ENCODE measurements around the gene SYNPO.

The SYNPO gene, protein sequence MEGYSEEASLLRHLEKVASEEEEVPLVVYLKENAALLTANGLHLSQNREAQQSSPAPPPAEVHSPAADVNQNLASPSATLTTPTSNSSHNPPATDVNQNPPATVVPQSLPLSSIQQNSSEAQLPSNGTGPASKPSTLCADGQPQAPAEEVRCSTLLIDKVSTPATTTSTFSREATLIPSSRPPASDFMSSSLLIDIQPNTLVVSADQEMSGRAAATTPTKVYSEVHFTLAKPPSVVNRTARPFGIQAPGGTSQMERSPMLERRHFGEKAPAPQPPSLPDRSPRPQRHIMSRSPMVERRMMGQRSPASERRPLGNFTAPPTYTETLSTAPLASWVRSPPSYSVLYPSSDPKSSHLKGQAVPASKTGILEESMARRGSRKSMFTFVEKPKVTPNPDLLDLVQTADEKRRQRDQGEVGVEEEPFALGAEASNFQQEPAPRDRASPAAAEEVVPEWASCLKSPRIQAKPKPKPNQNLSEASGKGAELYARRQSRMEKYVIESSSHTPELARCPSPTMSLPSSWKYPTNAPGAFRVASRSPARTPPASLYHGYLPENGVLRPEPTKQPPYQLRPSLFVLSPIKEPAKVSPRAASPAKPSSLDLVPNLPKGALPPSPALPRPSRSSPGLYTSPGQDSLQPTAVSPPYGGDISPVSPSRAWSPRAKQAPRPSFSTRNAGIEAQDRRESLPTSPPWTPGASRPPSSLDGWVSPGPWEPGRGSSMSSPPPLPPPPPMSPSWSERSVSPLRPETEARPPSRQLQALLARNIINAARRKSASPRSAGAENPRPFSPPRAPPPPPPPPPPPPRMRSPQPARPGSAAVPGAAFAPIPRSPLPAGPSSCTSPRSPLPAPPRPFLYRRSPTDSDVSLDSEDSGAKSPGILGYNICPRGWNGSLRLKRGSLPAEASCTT

DNA sequence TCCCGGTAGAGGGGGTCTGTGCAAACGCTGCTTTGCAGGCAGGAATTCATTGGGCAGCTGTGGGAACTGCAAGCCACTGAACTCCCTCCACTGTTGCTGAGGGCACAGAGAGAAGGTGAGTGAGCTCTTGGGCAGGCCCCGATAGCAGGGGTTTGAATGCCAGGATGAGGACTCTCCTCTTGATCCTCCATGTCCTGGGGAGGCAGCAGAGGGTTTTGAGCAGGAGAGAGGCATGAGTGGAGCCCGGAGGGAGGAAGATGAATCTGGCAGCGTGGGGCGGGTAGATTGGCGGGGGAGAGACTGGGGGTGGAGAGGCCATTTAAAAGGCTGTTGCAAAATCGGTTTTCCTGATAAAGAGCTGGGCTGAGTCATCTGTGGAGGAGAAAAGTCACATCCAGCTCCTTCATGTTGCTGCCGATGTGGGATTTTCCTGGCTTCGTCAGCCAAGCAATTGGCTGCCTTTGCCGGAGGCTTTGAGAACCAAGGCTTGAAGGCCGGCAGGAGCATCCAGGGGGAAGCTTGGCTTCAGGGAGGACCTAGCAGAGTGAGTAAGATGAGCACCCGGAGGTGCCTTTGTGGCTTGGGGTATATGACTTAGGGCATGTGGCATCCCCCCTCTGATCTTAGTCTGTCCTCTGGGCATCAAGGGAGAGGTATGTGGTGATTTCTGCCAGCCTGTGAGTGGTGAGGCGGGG lies at the start of gene SYNPO:
SYNPO (plus strand) TSS at position 350 of the 695 bp plus-strand sequence. CDS start 7,616 bp downstream, outside the sequence.
- H3K9ac ChIP-seq (ENCODE audit: low read length): no peak within 1 kb of the TSS
- H4K20me1 ChIP-seq (ENCODE audit: low read depth, low read length): no peaks in the 10 kb centered on the region
- H3K27me3 ChIP-seq (ENCODE audit: low read length): no peaks in the 10 kb centered on the region
- TF ChIP-seq EZH2phosphoT487 (conservative IDR thresholded peaks at IDR 0.05; ENCODE audit: low read length): no peak
- TF ChIP-seq, protein P1, sequence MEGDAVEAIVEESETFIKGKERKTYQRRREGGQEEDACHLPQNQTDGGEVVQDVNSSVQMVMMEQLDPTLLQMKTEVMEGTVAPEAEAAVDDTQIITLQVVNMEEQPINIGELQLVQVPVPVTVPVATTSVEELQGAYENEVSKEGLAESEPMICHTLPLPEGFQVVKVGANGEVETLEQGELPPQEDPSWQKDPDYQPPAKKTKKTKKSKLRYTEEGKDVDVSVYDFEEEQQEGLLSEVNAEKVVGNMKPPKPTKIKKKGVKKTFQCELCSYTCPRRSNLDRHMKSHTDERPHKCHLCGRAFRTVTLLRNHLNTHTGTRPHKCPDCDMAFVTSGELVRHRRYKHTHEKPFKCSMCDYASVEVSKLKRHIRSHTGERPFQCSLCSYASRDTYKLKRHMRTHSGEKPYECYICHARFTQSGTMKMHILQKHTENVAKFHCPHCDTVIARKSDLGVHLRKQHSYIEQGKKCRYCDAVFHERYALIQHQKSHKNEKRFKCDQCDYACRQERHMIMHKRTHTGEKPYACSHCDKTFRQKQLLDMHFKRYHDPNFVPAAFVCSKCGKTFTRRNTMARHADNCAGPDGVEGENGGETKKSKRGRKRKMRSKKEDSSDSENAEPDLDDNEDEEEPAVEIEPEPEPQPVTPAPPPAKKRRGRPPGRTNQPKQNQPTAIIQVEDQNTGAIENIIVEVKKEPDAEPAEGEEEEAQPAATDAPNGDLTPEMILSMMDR (IDR thresholded peaks at IDR 0.05; ENCODE audit: insufficient read depth, low read length, poor library complexity, severe bottlenecking): no peak
- no peak within 1 kb of the TSS for H3K4me2 ChIP-seq (ENCODE audit: low read depth, low read length, poor library complexity, severe bottlenecking)
- no peak within 1 kb of the TSS for H3K4me3 ChIP-seq (ENCODE audit: insufficient read depth, low read length, poor library complexity, severe bottlenecking)
- H3F3A ChIP-seq (ENCODE audit: insufficient read depth): no peaks in the 10 kb centered on the region
- no peaks in the 10 kb centered on the region for H3K36me3 ChIP-seq (ENCODE audit: low read length)
- H3K9me3 ChIP-seq (ENCODE audit: insufficient read depth, low read length): no peaks in the 10 kb centered on the region
- H3K9me2 ChIP-seq (replicated peaks; ENCODE audit: insufficient read depth, low read length): no peaks in the 10 kb centered on the region
- H3K27ac ChIP-seq (ENCODE audit: low read depth, low read length): no peak within 1 kb of the TSS
- H3K79me2 ChIP-seq (ENCODE audit: insufficient read depth, low read length): no peaks in the 10 kb centered on the region
- no peak within 1 kb of the TSS for H2AFZ ChIP-seq (ENCODE audit: low read depth, low read length, severe bottlenecking)

DNA sequence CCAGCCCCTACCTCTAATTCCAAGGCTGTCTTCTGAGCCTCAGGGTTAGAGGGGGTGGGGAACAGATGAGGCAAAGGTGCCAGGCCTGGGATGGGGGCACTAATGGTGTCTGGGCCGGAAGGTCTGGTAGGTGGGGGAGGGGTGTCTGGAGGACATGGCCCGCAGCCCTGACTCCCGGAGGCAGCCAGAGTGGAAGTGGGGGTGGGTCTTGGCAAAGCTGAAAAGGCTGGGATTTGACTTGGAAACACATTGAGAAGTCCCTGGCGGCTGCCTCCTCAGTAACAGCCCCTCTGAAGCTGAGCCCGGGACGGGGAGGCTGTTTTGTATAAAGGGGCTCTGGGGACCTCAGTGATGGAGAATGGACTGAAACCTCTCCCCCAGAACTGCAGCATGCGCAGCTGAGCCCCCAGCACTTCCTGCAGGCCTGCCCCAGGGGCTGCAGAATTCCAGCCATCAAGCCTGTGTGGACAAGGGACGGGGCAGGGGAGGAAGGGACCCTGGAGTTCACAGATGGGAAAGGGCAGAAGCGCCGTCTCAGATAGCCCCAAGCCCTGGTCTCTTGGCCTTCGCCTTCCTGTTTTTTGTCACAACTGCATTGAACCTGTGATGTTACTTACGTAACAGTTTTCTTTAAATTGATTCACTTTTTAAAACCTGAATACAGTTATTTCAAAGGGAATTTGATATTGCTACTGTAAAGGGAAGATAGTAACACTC lies 49.3 kb upstream of the SYNPO start:
- H3K9ac ChIP-seq (ENCODE audit: low read length): no peak overlapping the region

DNA sequence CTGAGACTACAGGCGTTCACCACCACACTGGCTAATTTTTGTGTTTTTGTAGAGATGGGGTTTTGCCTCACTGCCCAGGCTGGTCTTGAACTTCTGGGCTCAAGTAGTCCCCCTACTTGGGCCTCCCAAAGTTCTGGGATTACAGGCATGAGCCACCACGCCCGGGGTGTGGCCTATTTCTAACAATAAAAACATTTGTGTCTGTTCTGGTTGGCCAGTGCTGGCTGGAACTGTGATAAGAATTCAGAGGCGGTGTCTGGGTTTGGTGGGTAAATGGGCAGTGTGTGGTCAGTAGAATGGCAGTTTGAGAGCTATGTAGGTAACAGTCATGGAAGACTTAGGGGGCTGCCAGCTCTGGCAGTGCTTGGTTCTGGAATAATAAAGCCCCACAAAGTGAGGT lies 46.9 kb upstream of the SYNPO start:
- no peaks in the 10 kb centered on the region for H3K36me3 ChIP-seq (ENCODE audit: low read length)

More for the DNA sequence above, 49.3 kb upstream of the SYNPO start:
- no peak for TF ChIP-seq EZH2phosphoT487 (conservative IDR thresholded peaks at IDR 0.05; ENCODE audit: low read length)
- TF ChIP-seq, protein P1 (IDR thresholded peaks at IDR 0.05; ENCODE audit: insufficient read depth, low read length, poor library complexity, severe bottlenecking): no peak
- H3K9me2 ChIP-seq (replicated peaks; ENCODE audit: insufficient read depth, low read length): no peaks in the 10 kb centered on the region
- no peaks in the 10 kb centered on the region for H4K20me1 ChIP-seq (ENCODE audit: low read depth, low read length)
- no peaks in the 10 kb centered on the region for H3K27me3 ChIP-seq (ENCODE audit: low read length)
- H3K9me3 ChIP-seq (ENCODE audit: insufficient read depth, low read length): no peaks in the 10 kb centered on the region
- no peak overlapping the region for H3K4me2 ChIP-seq (ENCODE audit: low read depth, low read length, poor library complexity, severe bottlenecking)
- no peaks in the 10 kb centered on the region for H3F3A ChIP-seq (ENCODE audit: insufficient read depth)
- H3K79me2 ChIP-seq (ENCODE audit: insufficient read depth, low read length): no peaks in the 10 kb centered on the region
- no peak overlapping the region for H2AFZ ChIP-seq (ENCODE audit: low read depth, low read length, severe bottlenecking)
- no peak overlapping the region for H3K27ac ChIP-seq (ENCODE audit: low read depth, low read length)
- H3K4me3 ChIP-seq (ENCODE audit: insufficient read depth, low read length, poor library complexity, severe bottlenecking): no peak overlapping the region
- no peaks in the 10 kb centered on the region for H3K36me3 ChIP-seq (ENCODE audit: low read length)

More for the DNA sequence above, 46.9 kb upstream of the SYNPO start:
- no peaks in the 10 kb centered on the region for H3K27me3 ChIP-seq (ENCODE audit: low read length)
- no peak overlapping the region for H3K4me2 ChIP-seq (ENCODE audit: low read depth, low read length, poor library complexity, severe bottlenecking)
- no peaks in the 10 kb centered on the region for H3K79me2 ChIP-seq (ENCODE audit: insufficient read depth, low read length)
- H3K9me2 ChIP-seq (replicated peaks; ENCODE audit: insufficient read depth, low read length): no peaks in the 10 kb centered on the region
- no peak overlapping the region for H3K9ac ChIP-seq (ENCODE audit: low read length)
- no peak overlapping the region for H3K4me3 ChIP-seq (ENCODE audit: insufficient read depth, low read length, poor library complexity, severe bottlenecking)
- no peaks in the 10 kb centered on the region for H4K20me1 ChIP-seq (ENCODE audit: low read depth, low read length)
- H3K27ac ChIP-seq (ENCODE audit: low read depth, low read length): no peak overlapping the region
- H3K9me3 ChIP-seq (ENCODE audit: insufficient read depth, low read length): no peaks in the 10 kb centered on the region
- H3F3A ChIP-seq (ENCODE audit: insufficient read depth): no peaks in the 10 kb centered on the region
- no peak for TF ChIP-seq EZH2phosphoT487 (conservative IDR thresholded peaks at IDR 0.05; ENCODE audit: low read length)
- TF ChIP-seq, protein P1 (IDR thresholded peaks at IDR 0.05; ENCODE audit: insufficient read depth, low read length, poor library complexity, severe bottlenecking): no peak
- H2AFZ ChIP-seq (ENCODE audit: low read depth, low read length, severe bottlenecking): no peak overlapping the region
